HG03354 (cell line): ENCODE data around the gene PIGC.
"Not testable (repeated sequence)": the region's sequence is repeated elsewhere in the genome, so short reads cannot be mapped to it uniquely, and the experiment has no call there.

Experiments
- ATAC-seq: cut with Tn5 transposase; IDR thresholded peaks from one replicate; pipeline ENCODE4 v1.9.1; 2021; ENCODE audit warnings: mild to moderate bottlenecking; ENCODE audit not compliant: unreplicated experiment, poor library complexity, severe bottlenecking

Gene PIGC

DNA sequence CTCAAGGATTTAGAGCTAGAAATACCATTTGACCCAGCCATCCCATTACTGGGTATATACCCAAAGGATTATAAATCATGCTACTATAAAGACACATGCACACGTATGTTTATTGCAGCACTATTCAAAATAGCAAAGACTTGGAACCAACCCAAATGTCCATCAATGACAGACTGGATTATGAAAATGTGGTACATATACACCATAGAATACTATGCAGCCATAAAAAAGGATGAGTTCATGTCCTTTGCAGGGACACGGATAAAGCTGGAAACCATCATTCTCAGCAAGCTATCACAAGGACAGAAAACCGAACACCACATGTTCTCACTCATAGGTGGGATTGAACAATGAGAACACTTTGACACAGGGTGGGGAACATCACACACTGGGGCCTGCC, 6.7 kb downstream of the PIGC start:
- not testable (repeated sequence) for ATAC-seq

DNA sequence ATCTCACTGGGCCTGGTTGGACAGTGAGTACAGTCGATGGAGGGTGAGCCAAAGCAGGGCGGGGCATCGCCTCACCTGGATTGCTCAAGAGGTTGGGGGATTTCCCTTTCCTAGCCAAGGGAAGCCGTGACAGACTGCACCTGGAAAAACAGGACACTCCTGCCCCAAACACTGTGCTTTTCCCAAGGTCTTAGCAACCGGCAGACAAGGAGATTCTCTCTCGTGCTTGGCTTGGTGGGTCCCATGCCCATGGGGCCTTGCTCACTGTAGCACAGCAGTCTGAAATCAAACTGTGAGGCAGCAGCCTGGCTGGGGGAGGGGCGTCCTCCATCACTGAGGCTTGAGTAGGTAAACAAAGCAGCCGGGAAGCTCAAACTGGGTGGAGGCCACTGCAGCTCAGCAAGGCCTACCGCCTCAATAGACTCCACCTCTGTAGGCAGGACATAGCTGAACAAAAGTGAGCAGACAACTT, 12.1 kb downstream of the PIGC start:
- ATAC-seq: no peak

DNA sequence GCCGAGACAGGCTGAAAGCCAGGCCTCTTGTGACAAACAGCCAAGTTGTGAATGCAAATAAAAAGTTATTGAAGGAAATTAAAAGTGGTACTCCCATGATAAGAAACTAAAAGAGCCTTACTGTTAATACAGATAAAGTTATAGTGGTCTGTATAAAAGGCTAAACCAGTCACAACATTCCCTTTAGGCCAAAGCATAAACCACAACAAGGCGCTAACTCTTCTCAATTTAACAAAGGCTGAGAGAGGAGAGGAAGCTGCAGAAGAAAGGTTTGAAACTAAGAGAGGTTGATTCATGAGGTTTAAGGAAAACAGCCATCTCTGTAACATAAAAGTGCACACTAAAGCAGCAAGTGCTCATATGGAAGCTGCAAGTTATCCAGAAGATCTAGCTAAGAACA, 12.7 kb downstream of the PIGC start:
- no peak for ATAC-seq

DNA sequence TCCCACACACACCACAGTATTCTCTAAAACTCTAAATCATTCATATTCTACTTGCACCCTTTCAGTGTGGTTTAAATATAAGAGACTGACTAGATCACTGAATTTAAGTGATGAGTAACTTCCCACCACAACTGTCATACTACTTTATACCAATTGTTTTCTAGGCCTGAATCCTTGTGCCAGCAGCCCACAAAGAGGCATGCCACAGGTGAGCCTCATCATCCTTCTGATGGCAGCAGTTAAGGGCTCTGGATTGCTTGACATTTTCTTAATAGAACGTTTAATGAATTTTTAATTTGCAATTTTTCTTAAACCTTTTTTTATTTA, 13.8 kb downstream of the PIGC start:
- no peak for ATAC-seq

DNA sequence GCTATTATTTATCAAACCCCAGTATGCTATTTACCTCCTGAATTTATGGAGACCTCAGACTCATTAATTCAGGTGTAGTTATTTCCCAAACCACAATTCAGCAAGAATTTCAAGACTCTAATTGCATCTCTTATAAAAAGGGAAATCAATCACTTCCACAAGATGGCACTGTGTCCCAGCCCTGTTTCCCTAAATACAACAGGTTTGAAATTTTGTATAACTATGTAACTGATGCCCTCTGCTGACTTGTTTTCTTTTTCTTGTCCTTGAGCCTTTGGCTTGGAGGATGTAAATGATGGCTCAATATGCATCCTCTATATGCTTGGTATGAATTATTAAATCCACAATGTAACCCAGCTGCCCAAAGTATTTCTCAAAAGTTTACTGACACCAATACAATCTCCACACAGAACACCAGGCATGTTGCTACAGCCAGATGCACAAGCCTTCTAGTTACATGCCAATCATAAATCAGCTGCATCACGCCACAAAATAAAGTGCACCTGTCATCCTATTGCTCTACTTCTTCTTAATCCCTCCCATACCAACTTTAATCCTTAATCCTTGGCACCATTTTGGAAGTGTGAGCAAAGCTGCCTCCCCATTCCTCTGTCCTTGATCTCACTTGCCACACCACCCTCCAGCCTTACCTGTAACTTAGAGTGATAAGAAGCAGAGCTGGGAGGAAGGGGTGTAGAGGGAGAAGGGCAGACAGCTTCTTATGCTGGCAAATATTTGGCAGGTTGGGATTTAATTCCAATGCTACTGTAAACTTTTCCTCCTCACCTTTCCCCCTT, 14.3 kb downstream of the PIGC start:
- ATAC-seq: no peak

DNA sequence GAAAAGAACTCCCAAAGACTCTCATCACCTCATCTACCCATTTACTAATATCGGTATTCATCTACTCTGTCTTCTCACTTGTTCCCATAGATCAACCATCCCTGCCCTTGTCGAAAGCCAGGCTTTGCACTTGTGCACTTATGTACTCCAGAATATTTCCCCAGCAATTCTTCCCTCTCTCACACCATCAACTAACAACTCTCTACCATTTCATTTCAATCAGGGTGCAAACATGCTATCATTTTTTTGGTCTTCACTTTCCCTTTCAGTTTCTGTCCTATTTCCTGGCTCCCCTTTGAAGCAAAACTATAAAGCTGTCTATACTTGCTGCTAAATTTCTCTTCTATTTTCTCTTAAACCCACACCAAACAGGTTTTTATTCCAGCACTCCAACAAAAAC, 16.7 kb downstream of the PIGC start:
- ATAC-seq: no peak

DNA sequence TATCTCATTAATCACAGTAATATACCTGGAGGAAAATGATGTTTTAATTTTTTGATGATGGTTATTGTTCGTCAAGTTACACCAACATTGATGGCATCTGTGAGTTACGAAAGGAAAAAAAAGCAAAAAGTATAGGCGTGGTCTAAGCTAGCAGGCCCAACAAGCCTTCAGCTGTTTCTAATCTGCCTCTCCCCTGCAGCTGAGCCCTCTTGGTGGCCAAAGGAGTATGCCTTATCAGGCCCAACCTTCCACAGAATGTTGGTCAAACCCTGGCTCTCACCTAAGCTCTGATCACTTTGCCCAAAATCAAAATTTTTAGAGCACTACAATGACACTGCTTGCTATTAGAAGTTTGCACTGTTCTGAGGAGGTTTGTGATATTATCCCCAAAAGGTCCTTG, 18.5 kb downstream of the PIGC start:
- ATAC-seq: no peak

DNA sequence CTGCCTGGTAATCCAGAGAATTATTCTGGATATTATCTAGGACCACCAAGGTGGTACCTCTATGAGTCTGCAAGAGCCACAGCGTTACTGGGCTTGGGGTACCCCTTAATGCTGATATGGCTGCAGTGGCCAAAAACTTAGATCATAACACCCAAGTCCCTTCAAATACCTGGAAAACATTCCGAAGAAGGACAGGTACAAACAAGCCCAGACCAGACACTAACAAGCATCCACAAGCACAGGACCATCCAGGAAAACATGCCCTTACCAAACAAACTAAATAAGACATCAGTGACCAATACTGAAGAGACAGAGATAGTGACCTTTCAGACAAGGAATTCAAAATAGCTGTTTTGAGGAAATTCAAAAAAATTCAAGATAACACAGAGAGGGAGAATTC, 20.5 kb downstream of the PIGC start:
- ATAC-seq: no peak

DNA sequence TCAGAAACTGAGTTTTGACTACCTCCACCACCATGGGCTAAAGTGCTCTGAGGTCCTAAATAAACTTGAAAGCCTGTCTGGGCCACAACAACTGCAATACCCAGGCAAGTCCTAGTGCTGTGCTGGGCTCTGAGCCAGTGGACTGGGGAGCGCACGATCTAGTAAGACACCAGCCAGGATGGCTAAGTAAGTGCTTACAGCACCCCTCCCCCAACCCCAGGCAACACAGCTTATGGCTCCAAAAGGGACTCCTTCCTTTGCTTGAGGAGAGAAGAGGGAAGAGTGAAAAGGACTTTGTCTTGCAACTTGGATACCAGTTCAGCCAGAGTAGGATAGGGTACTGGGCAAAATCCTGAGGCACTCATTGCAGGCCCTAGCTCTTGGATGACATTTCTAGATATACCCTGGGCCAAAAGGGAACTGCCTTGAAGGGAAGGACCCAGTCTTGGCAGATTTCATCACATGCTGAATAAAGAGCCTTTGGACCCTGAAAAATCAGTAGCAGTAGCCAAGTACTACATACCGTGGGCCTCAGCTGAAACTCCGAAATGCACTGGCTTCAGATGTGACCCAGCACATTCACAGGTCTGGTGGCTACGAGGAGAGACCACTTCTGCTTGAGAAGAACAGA, 21.8 kb downstream of the PIGC start:
- ATAC-seq: no peak

DNA sequence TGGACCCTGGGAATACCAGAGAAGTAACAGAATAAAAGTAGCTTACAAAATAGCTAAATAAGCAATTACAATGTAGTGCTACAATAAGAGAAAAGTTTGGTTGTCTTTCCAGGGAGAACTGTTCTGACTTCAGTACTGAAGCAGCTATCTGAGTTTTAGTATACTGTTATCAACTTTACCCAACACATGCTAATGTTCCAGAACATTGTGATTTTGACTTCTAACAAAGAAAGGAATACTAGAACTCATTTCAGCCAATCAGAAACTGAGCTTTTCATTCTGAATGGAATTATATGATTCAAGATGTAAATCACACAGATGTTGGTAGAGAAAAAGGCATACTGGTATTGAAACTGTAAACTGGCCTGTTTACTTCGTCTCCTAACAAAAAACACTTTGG, 23.5 kb downstream of the PIGC start, which contains the start of gene C1orf105:
TSS of gene C1orf105 (plus strand) at position 301 of the 400 bp plus-strand sequence. CDS start 201 bp downstream, outside the sequence.
- ATAC-seq: no peak

DNA sequence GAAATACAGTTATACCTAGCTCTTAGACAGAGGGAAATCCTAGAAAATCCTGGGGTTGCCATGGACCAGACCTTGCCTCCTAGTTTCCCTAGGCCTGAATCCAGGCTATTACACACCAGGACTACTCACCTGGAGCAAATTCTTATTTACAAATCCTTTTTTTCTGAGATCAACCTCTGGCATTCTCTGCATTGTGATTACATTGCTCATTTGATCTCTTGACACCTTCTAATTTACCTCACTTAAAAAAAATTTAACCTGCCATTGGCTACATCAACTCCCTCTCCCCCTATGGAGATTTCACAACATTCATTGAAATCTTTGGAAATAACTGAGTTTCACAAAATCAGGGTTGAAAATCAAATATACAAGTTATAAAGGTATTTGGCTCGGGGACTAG, 26.3 kb downstream of the PIGC start:
- no peak for ATAC-seq

DNA sequence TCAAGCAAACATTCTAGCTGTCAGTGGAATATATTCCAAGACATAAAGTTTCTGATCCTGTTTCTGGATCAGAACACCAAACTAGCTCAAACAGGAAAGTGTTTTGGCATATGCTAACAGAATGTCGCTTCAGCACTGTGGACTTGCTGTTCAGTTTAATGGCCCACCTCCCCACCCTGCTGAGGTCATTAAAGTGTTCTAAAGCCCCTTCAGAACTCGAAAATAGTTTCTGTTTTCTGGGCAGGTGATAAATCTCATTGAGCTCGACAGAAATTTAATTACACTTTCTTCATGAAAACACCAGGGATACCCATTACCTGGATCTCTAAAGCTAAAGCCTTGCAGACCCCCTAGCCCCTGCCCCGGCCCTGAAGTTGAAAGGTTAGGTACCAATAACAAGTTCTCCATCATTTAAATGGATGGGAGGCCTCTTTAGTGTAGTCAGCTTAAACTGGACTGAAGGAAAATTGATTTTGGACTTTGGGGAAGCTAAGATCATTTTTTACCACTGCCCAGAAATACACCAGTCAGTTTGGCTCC, 27.3 kb downstream of the PIGC start:
- no peak for ATAC-seq

DNA sequence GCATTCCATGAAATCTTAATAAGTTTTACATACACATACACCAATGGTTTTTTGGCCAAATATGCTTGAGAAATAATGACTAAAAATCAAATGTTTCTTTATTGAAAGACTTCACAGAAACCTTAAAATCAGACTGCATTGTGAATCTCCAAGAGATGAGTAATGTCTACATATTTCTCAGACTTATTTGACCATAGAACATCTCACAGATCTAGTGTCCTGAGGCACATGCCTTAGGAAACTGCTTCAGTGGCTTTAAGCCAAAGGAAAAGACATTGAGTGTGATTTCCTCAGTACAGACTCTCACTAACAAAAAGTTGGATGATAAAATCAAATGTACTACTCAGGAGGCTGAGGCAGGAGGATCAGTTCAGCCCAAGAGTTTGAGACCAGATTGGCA, 29.5 kb downstream of the PIGC start:
- no peak for ATAC-seq

DNA sequence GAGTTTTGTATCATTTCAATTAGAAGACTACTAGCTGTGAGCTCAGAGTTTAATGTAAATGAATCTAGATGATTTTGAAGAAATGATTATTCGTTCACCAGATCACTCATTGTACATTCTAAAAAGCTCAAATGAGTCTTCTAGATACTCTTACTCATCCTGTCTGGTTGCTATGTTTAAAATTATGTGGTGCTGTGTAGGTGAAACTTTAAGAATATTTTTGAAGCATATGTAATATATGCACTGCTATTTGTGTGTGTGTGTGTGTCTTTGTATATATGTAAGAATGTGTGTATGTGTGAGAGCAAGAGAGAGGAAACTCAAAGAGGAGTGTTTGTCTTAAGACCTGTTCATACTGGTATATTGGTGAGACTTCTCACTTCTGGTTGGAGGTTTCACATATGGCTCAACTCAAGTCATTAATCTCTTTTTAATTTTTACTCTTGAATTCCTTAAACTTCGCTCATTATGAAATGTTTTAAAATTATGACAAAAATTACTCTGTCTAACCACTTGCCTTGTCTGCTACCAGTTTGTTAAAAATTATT, 32.0 kb downstream of the PIGC start:
- no peak for ATAC-seq

DNA sequence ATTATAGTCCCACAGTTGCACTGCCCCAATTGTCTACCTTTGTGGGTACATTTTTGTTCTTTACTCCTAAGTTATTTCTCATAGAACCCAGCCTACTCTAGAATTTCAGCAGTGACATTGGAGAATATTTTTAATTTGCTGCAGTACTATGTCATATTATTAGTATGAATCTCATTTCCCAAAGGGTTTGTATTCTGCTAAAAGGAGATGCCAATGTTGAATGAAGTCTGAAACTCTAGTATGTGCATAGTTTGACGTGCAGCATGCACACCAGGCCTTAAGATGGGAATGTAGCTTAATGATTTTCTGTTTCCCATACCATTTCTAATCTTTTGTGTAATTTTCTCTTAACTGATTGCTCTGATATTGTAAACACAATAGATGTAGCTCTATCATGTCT, 33.8 kb downstream of the PIGC start:
- no peak for ATAC-seq

DNA sequence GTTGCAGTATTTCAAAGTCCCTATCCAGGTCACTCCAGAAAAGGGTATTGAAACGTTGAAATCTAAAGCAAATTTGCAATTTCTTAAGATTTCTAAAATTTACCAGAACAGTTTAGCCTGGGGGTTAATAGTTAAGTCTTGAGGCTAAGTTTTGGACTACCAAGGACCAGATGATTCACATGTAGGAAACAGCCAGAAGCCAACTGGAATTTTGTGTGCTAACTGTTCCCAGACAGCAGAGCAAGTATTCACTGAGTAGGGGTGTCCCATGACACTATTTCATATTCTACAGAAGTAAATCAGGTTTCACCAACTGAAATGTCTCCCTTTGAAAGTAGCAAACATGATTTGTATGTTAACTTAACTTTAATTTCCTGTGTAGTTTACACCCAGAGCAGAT, 34.9 kb downstream of the PIGC start:
- ATAC-seq: no peak

DNA sequence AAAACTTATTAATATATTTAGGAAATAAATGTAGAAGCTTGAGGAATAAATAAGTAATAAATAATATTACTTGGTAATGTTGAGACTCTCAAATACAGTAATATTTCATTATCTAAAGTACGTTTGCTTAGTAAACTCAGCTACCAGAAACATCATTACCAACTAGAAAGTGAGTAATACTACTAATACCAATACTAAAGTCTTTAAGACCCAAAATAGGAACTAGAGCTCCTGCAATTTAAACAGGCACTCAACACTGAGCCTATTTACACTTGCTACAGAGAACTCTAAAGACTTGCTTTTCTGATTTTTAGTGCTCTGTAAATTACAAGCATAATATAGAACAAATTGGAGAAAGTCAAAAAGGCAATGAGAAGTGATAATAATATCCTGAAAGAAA, 36.9 kb downstream of the PIGC start:
- ATAC-seq: no peak

DNA sequence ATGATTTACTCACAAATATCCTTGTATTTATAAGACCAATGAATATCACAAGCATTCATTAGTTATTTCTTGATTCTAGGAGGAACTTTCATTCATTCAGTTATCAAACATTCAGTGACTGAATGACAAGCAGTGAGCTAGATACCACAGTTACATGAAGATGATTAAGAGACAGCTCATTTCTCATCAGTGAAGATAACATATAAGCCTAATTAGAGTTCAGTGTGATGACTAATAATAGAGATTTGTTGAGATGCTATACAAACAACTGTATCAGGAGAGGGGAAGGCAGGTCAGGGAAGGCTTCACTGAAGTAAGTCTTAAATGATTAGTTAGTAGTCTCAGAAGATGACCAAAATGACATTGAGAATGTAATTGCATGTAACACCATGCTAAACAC, 38.0 kb downstream of the PIGC start:
- no peak for ATAC-seq

DNA sequence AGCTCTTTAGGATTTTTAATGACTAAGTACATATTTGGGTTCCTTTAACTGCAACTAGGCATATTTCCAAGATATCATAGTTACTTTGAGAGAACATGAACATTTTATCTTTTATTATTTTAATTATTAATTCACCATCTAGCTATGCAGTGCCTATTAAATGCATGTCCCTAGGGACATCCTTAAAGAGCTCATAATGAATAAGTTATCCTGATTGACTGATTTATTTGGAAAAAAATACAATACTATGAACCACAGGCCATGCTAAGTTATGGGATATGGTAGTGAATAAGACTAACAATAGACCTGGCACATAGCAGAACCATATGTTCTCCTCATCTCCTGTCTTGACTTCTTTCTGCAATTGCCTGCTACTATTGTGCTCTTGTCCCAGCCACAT, 39.7 kb downstream of the PIGC start:
- no peak for ATAC-seq

DNA sequence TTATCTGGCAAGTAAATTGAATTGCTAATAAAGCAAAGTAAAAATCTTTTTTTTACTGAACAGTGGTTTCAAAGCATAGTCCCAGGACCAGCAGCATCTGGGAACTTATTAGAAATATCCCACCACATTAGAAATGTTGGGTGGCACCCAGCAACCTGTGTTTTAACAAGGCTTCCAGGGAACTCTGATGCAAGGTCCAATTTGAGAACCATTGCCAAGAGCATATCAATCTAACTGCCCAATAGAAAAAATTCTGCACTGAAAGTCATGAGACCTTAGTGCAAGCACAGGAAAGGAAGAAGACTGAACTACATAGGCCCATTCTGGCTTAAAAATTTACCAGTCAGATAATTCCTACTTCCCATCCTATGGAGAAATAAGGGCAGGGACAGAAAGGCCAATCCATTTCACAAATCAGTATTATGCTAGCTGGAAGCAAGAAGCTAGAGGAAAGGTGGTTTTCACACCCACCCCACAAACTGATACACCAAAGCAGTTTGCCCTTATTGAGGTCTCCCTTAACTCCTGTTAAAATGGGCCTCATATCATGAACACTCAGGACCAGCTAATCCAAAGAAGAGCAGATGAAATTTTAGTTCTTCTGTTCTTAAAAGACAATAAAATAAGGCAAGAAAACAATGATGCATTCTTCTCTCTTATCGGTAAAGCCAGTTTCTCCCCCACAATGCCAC, 40.8 kb downstream of the PIGC start:
- ATAC-seq: no peak
